Activated CD8-positive, alpha-beta memory T cell treated with anti-CD3 and anti-CD28 coated beads for 24 hours (primary cell): ENCODE results near the gene OGFR.

Experiments used
- DNase-seq: peaks from one replicate; pipeline ENCODE4 v3.0.0-alpha.2; 2020

OGFR gene

GRCh38 chr20:62785393-62785792 lies 19.2 kb upstream of the OGFR start:
- DNase-seq: no peak

- no peak for DNase-seq
These were observed 18.5 kb upstream of the OGFR start for GRCh38 chr20:62786157-62786556.

- no peak for DNase-seq
These were observed 17.3 kb upstream of the OGFR start for GRCh38 chr20:62787321-62787720.

GRCh38 chr20:62787866-62788265 lies 16.8 kb upstream of the OGFR start:
- DNase-seq: no peak

GRCh38 chr20:62788607-62789006 lies 16.0 kb upstream of the OGFR start:
- no peak for DNase-seq

GRCh38 chr20:62790075-62790474 lies 14.6 kb upstream of the OGFR start:
- DNase-seq: no peak

GRCh38 chr20:62791301-62792181 lies 13.1 kb upstream of the OGFR start:
- DNase-seq: peak; percentile 86

- DNase-seq: no peak
These were observed 12.3 kb upstream of the OGFR start for GRCh38 chr20:62792182-62792939.

- DNase-seq: no peak
These were observed 11.5 kb upstream of the OGFR start for GRCh38 chr20:62792940-62793756.

- no peak for DNase-seq
These were observed 11.0 kb upstream of the OGFR start for GRCh38 chr20:62793757-62794006.

GRCh38 chr20:62794007-62794724 lies 10.5 kb upstream of the OGFR start:
- peak; percentile 98 for DNase-seq

GRCh38 chr20:62795023-62795761 lies 9.4 kb upstream of the OGFR start:
- peak; percentile 88 for DNase-seq

GRCh38 chr20:62796699-62797491 lies 7.7 kb upstream of the OGFR start:
- no peak for DNase-seq

GRCh38 chr20:62797671-62798532 lies 6.7 kb upstream of the OGFR start:
- DNase-seq: no peak

GRCh38 chr20:62799036-62799435 lies 5.6 kb upstream of the OGFR start:
- no peak for DNase-seq

GRCh38 chr20:62799459-62799858 lies 5.2 kb upstream of the OGFR start:
- DNase-seq: no peak

- DNase-seq: no peak
These were observed 4.8 kb upstream of the OGFR start for GRCh38 chr20:62799873-62800272.

- DNase-seq: no peak
These were observed 4.0 kb upstream of the OGFR start for GRCh38 chr20:62800314-62801259.
